OCI-LY1 (cell line): ENCODE data around the gene TAF4.

Source experiments
- EZH2 ChIP-seq: fragments of 200-600 bp; sonication (generic), shearing (Covaris generic); IDR thresholded peaks from 2 replicates; pipeline ENCODE4 v1.8.0; 2017; ENCODE audit warnings: borderline replicate concordance, mixed run types, mild to moderate bottlenecking, antibody characterized with exemption, low read length, moderate library complexity, mixed read lengths
- TF ChIP-seq, protein P1 (sequence below): fragments of 200-600 bp; sonication (generic), shearing (Covaris generic); IDR thresholded peaks from 2 replicates; pipeline ENCODE4 v1.5.1; 2017; ENCODE audit warnings: mild to moderate bottlenecking, antibody characterized with exemption, low read length, moderate library complexity, mixed read lengths

DNA sequence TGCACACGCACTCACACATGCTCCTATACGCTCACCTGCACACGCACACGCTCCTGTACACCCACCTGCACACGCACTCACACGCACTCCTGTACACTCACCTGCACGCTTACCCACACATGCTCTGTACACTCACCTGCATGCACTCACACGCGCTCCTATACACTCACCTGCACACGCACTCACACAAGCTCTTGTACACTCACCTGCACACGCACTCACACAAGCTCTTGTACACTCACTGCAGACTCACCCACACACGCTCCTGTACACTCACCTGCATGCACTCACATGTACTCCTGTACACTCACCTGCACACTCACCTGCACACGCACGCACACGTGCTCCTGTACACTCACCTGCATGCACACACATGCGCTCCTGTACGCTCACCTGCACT lies 22.0 kb upstream of the TAF4 start:
- TF ChIP-seq, protein P1, sequence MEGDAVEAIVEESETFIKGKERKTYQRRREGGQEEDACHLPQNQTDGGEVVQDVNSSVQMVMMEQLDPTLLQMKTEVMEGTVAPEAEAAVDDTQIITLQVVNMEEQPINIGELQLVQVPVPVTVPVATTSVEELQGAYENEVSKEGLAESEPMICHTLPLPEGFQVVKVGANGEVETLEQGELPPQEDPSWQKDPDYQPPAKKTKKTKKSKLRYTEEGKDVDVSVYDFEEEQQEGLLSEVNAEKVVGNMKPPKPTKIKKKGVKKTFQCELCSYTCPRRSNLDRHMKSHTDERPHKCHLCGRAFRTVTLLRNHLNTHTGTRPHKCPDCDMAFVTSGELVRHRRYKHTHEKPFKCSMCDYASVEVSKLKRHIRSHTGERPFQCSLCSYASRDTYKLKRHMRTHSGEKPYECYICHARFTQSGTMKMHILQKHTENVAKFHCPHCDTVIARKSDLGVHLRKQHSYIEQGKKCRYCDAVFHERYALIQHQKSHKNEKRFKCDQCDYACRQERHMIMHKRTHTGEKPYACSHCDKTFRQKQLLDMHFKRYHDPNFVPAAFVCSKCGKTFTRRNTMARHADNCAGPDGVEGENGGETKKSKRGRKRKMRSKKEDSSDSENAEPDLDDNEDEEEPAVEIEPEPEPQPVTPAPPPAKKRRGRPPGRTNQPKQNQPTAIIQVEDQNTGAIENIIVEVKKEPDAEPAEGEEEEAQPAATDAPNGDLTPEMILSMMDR: no peak
- no peak for TF ChIP-seq EZH2
